Bronchial epithelial cell (primary cell): ENCODE results near the gene NPR1. TPM values are rescaled to one million over a fixed set of nuclear protein-coding genes. Genes with fewer than 3 reads are reported as not detected.
"Not testable (repeated sequence)": the region's sequence is repeated elsewhere in the genome, so short reads cannot be mapped to it uniquely, and the experiment has no call there.

Experiments
- DNase-seq: peaks from one replicate; pipeline ENCODE4 v3.0.0-alpha.2; 2010; ENCODE audit warnings: low read depth
- FAIRE-seq: peaks from 2 replicates; lab custom pipeline; 2011; peaks lifted over from hg19 to GRCh38; lab: Jason Lieb, UNC
- H3K27me3 ChIP-seq: 2 replicates; pipeline ENCODE4 v1.5.1; 2011; ENCODE audit warnings: low read length; ENCODE audit not compliant: control insufficient read depth, insufficient read depth
- H3K36me3 ChIP-seq: 2 replicates; pipeline ENCODE4 v1.5.1; 2011; ENCODE audit warnings: low read length; ENCODE audit not compliant: control insufficient read depth, insufficient read depth
- H3K4me3 ChIP-seq: 2 replicates; pipeline ENCODE4 v1.5.1; 2011; ENCODE audit warnings: mild to moderate bottlenecking, low read depth, low read length, control low read depth
- CTCF ChIP-seq: IDR thresholded peaks from 2 replicates; pipeline ENCODE4 v1.5.1; 2011; ENCODE audit warnings: mild to moderate bottlenecking, moderate library complexity, low read length, control low read depth, inconsistent platforms; ENCODE audit not compliant: insufficient read depth, severe bottlenecking
- total RNA-seq: library from RNA; depleted of rRNA; stranded (reverse); fragments of >200 nt; gene quantifications from 2 replicates; pipeline ENCODE4 v1.2.1, GENCODE V29; 2014

NPR1 gene
- total RNA-seq, 1 donor from 2014 or later = under 0.01 TPM

GRCh38 chr1:153659656-153660055, 18.8 kb upstream of the NPR1 start:
- no peaks in the 10 kb centered on the region for H3K27me3 ChIP-seq
- H3K36me3 ChIP-seq = peaks cover 20% of the 10 kb centered on the region
- H3K4me3 ChIP-seq = peak overlapping the region; percentile 72
- FAIRE-seq (no peak), DNase-seq (no peak)
- no peak for TF ChIP-seq CTCF

- H3K36me3 ChIP-seq = peaks cover 30% of the 10 kb centered on the region
- H3K4me3 ChIP-seq = no peak overlapping the region
- H3K27me3 ChIP-seq = no peaks in the 10 kb centered on the region
- DNase-seq (no peak), FAIRE-seq (no peak)
- TF ChIP-seq CTCF = no peak
Measured at GRCh38 chr1:153661111-153661708, 17.3 kb upstream of the NPR1 start.

GRCh38 chr1:153662269-153662668, 16.2 kb upstream of the NPR1 start:
- Histone ChIP-seq H3K36me3 (peaks cover 37% of the 10 kb centered on the region), H3K27me3 (no peaks in the 10 kb centered on the region), H3K4me3 (no peak overlapping the region)
- no peak for FAIRE-seq
- DNase-seq = no peak
- no peak for TF ChIP-seq CTCF

- FAIRE-seq (no peak), DNase-seq (peak; percentile 20)
- Histone ChIP-seq H3K4me3 (no peak overlapping the region), H3K27me3 (no peaks in the 10 kb centered on the region), H3K36me3 (peaks cover 42% of the 10 kb centered on the region)
- no peak for TF ChIP-seq CTCF
Measured at GRCh38 chr1:153663211-153663610, 15.3 kb upstream of the NPR1 start.

- FAIRE-seq (no peak), DNase-seq (no peak)
- peaks cover 38% of the 10 kb centered on the region for H3K36me3 ChIP-seq
- H3K4me3 ChIP-seq = no peak overlapping the region
- no peaks in the 10 kb centered on the region for H3K27me3 ChIP-seq
- no peak for TF ChIP-seq CTCF
Measured at GRCh38 chr1:153667439-153667838, 11.0 kb upstream of the NPR1 start.

GRCh38 chr1:153668672-153669071, 9.8 kb upstream of the NPR1 start:
- H3K36me3 ChIP-seq = peaks cover 32% of the 10 kb centered on the region
- not testable (repeated sequence) for H3K27me3 ChIP-seq, DNase-seq, H3K4me3 ChIP-seq, FAIRE-seq
